GM19351 (cell line): Measurements from ENCODE around the gene PRAF2.

ENCODE experiments used
- ATAC-seq: cut with Tn5 transposase; IDR thresholded peaks from one replicate; pipeline ENCODE4 v1.9.1; 2021; ENCODE audit warnings: mild to moderate bottlenecking, moderate library complexity; ENCODE audit not compliant: unreplicated experiment

The PRAF2 gene

DNA sequence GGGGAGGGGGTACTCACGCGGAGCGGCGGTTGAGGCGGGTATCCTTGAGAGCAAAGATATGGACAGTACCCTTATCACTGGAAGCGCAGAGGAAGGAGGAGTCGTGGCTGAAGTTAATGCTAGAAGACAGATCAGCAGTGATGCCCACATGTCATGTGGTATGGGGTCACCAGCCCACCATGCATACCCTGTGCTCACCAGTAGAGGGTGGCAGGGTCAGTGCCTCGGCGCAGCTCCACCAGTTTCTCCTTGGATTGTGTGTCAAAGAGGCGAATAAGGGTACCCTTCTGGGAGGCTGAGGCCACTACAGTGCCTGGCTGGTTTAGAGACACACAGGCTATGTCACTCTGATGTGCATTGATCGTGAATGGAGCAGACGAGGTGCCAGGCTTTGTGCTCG, 1.5 kb upstream of the PRAF2 start:
- no peak for ATAC-seq

DNA sequence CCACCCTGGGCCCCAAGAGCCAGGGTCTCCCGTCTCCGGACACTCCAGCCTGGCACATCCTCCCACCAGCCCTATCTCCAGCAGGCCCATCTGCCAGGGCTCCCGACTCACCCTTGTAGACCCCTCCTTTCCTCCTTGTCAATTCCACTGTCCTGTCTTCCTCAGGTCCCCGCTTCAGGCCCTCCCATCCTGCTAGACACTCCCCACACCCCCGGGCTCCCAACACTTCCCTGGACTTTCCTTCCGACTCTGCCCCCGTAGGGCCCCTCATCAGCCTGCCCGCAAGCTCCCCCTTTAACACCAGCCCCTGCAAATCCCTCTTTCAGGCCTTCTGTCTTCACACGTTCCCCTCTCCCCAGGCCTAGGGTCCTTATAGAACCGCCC, 1.1 kb downstream of the PRAF2 start:
- no peak for ATAC-seq

DNA sequence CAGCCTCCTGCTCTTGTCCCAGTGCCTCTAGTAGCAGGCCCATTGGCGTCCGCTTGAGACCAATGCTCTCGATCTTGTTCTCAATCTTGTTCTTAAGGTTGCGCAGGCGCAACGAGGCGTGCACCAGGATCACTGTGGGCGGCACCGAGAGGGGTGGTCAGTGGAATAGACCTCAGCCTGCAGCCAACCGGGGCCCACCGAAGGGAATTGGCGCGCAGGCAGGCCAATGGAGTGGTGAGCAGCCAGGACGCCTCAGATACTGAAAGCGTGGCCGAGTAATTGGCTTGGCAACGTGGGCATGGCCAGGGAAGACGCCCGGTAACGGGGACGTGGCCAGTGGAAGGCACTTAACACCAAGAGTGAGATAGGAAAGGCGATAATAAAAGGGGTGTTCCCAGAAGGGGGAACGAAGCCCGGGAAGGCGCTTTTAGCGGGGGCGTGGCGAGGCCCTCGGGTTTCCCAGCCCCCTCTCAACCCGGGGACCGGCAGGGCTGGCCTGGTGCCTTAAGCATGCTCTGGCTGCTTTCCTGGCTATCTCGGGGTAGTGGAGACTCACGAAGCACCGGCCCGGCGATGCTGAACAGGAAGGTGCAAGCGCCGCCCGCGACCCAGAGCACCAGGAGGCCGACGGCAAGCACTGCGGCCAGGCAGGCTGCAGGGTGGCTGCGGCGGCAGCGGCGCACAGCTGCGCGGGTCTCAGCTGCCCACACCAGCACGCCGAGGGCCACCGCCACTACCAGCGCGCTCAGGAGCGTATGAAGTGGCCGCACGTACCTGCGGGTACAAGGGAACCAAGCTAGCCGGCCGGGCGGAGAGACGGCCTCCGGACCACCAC, 1.7 kb downstream of the PRAF2 start:
- ATAC-seq = no peak

DNA sequence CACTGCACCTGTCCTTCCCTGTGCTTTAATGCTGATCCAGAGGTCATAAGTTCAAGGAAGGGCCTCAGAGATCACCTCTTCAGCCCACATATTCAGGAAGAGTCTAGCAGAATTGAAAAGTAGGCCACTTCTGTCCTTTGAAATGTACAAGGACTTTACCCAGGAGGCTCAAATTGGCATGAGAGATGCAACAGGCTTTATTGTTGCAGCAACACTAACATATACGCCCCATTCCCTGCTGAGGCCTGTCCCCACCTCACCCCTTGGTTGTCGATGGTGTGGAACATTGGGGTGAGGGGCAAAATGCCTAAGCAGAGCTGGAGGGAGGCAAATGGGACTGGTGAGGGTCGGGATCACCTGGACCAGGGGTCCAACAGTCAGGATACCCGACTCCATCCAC, 2.8 kb downstream of the PRAF2 start:
- no peak for ATAC-seq

DNA sequence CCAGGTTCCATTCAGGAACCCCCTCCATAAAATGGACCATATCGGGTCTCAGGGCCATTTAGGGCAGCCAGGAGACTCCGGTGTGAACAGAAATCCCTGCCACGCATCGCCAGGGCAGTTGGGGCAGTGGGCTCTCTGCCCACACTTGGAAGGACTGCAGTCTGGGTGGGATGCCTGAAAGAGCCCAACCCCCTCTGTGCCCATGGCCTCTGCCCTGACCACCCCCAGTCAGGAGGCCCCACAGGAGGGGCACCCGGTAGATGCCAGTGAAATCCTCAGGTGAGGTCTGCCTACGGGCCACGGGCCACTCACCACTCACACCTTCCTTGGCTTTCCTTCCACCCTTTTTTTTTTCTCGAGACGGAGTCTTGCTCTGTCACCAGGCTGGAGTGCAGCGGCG, 4.8 kb downstream of the PRAF2 start:
- ATAC-seq = no peak

DNA sequence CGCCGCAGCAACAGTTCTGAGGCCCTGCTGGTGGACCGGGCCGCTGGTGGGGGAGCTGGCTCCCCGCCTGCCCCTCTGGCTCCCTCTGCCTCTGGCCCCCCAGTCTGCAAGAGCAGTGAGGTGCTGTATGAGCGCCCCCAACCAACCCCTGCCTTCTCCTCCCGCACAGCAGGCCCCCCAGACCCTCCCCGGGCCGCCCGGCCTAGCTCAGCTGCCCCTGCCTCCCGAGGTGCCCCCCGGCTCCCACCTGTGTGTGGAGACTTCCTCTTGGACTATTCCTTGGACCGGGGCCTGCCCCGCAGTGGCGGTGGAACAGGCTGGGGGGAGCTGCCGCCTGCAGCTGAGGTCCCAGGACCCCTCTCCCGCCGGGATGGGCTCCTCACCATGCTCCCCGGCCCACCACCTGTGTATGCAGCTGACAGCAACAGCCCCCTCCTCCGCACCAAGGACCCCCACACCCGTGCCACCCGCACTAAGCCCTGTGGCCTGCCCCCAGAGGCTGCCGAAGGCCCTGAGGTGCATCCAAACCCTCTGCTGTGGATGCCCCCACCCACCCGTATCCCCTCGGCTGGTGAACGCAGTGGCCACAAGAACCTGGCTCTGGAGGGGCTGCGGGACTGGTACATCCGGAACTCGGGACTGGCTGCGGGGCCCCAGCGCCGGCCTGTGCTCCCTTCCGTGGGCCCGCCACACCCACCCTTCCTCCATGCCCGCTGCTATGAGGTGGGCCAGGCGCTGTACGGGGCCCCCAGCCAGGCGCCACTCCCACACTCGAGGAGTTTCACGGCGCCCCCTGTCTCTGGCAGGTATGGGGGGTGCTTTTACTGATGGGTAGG, 6.3 kb downstream of the PRAF2 start:
- no peak for ATAC-seq

DNA sequence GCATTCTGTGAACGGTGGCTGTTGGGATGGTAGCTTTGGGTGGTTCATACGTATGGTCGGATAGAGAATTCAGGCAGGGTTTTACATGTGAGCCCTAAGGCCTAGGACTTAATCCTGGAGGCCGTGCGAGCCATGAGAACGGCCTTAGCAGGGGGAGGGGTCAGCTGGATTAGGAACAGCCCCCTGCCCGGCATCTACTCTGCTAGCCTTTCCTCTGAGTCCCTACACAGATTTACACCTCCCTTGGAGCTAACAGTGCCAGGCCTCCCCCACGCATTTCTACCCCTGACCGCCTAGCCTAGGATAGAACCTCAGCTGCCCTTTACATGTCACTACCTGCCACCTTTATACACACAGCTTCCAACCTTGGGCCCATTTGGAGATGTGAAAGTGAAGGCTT, 7.1 kb downstream of the PRAF2 start:
- ATAC-seq = no peak

DNA sequence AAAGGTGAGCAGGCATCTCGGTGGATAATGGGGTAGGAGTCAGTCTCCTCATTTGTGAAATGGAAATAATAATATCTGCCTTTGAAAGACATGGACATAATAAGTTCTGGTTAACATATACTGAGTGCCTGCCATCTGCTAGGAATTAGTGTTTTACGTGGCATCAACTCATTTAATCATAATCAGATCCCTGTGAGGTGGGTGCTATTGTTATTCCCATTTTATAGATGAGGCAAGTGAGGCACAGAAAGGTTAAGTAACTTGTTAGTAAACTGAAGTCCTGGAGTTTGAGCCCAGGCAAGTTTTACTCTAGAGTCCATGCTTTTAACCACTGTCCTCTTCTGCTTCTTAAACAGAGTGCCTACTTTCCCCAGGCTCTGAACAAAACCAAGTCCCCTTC, 7.5 kb downstream of the PRAF2 start:
- no peak for ATAC-seq

DNA sequence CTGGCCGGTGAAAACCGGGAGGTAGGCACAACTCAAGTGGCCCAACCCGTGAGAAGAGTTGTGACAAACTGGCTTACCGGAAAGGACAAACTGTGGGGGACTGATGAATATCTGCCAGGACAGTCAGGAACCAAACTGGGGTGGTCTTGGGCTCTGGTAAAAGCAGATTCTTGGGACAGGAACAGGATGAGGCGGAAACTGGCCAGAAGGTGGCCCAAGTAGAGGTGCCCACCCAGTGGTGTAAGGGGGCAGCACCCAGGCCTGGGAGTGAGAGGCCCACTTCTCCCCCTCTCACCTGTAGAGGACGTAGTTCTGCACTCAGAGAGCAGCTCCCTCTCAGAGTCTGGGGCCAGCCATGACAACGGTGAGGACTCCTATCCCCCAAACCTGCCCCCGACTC, 9.1 kb downstream of the PRAF2 start:
- ATAC-seq = no peak

DNA sequence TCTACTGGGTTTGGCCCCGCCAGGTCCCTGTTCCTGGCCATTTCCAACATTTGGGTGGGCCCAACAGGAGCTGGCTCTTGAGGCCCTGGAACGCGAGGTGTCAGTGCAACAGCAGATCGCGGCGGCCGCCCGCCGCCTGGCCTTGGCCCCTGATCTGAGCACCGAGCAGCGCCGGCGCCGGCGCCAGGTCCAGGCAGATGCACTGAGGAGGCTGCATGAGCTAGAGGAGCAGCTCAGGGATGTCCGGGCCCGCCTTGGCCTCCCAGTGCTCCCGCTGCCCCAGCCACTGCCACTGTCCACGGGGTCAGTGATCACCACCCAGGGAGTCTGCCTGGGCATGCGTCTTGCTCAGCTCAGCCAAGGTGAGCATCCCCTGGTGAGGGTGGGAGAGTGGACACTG, 9.5 kb downstream of the PRAF2 start:
- ATAC-seq = no peak

DNA sequence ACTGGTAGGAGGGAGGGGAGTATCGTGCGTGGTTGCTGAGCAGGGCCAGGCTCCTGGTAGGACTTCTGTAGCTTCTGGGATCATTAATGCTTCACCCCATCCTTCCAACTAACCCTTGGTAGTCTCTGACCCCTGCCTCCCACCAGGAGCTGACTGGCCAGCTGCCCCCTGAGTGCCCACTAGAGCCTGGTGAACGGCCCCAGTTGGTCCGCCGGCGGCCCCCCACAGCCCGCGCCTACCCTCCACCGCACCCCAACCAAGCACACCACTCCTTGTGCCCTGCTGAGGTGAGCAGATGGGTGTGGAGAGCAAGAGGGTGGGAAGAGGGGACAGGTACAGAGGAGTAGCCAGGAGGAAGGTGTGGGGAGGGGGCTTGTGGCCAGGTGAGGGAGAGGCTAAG, 10.1 kb downstream of the PRAF2 start:
- ATAC-seq = no peak

DNA sequence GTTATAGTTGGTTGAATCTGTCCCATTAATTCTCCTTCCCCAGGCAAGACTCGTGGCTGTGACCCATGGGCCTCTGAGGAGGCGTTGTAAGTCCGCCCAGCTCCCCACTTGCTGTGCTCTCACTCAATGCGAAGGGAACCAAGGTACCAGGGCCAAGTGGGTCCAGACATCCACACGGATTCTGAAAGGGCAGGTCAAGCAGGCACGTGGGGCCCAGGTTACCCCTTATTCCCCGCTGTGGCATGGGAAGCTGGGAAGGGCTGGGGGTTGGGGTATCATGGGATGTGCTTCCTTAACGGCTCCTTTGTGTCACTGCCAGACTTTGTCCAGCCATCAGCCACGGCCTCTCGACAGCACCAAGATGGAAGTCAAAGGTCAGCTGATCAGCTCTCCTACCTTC, 11.9 kb downstream of the PRAF2 start:
- ATAC-seq = no peak

DNA sequence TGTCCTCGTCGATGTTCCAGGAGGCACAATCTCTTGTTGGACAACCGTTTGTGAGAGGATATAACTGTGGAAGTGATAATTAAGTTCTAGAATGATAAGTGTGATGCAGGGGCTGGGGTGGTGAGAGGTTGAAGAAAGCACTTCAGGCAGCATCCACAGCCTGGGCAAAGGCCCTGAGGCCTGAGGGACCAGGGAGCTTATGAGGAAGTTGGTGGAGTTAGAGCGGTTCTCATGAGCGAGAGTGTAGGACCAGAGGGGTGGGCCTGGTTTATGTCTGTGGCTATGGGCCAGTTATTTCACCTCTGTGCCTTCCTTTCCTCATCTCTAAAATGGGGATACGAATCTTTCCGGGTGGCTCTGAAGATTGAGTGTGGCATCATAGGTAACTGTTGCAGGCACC, 12.3 kb downstream of the PRAF2 start:
- ATAC-seq = no peak

DNA sequence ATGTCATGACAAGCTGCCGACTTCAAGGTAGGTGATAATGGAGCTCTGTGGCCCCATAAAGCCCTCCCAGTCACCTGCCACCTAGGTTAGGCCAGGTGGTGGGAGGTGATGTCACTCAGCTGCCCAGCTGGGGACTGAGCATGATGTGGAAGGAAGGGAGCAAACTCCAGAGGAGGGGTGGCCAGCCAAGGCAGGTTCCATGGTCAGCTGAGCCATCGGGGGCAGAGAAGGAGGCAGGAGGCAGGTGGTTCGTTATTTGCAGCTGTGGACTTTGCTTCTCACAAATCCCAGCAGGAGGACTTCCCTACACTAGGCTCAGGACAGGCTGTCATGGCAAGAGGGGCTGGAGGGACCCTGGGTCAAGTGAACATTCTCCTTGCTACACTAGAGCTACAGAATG, 12.9 kb downstream of the PRAF2 start:
- ATAC-seq = no peak

DNA sequence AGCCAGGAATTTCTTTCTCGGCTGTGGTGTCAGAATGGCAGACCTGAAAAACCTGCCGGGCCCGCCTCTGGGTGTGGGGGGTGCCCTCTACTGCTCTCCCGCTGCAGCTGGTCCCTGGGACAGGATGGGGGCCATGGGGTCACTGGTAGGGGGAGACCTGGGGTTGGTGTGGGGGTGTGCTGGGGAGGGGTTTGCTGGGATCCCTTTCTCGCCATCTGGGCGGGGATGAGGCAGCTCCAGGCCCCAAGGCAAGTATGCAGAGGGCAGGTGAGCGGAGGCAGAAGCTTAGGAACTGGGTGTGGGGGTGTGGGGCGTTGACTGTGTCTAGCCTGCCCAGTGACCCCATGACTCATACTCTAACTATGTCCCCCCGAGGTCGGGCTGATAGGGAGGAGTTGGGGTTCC, 14.1 kb downstream of the PRAF2 start:
- no peak for ATAC-seq

DNA sequence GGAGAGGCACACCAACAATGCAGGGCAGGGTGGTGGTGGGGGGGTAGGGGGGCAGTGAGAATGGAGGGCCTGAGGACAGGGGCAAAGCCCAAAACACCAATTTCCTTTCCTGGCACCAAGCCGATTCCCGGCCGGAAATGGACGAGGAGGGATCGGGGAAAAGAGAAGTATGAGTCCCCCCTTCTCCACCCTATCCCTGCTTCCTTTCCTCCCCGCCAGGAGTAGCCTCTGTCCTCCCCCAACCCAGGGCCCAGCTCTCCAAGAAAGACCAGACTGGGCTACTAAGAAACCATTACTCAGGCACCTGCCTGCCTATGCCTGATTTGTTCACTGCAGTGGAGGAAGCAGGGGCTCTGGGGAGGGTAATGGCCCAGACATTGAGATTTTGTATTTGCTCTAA, 14.6 kb downstream of the PRAF2 start:
- ATAC-seq = no peak

DNA sequence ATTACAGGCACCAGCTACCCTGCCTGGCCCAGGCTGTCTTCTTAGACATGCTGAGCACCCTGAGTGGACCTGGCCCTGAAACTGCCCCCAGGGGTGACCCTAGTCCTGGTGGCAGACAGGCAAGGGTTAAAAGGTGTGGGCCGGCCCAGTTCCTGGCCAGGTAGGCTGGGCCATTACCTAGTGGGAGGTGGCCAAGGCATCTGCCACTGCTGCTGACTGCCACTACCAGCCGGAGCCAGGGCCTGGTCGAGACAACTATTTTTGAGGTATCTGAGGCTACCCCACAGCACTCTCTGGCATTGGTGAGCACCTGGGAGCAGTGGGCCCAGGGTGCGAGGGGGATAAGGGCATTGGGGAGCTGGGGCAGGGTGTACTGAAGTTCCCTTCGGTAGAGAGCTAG, 15.0 kb downstream of the PRAF2 start, which contains the start of gene CCDC120:
Gene CCDC120 (plus strand): TSS at position 206 of the 400 bp plus-strand sequence. CDS start 3,043 bp downstream, outside the sequence.
- no peak for ATAC-seq

DNA sequence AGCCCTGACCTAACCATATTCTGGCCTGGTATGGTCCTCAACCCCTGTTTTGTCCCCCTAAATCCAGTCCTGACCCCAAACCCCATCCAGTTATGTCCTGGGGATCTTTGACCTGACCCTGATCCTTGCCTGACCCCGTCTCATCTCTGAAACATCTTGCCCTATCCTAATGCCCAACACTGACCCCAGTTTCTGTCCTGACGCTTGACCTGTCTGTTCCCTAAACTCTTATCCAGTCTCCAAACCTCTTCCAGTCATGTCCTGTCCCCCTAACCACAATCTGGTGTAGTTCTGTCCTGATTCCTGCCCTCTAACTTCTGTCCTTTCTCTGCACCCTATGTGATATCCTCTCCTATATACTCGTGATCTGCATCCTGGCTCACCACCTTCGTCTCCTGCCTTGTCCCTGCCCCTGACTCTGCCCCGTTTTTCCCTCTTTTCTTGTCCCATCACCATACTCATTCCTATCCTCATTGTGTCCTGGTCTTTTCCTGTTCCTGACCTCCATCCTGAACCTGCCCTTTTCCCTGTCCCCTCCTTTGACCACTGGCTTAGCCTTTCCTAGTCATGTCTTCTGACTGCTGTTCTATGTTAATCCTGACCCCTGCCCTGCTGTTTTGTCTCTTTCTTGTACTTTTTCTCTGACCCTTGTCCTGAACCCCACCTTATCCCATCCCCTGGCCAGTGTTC, 19.6 kb downstream of the PRAF2 start:
- ATAC-seq = no peak

DNA sequence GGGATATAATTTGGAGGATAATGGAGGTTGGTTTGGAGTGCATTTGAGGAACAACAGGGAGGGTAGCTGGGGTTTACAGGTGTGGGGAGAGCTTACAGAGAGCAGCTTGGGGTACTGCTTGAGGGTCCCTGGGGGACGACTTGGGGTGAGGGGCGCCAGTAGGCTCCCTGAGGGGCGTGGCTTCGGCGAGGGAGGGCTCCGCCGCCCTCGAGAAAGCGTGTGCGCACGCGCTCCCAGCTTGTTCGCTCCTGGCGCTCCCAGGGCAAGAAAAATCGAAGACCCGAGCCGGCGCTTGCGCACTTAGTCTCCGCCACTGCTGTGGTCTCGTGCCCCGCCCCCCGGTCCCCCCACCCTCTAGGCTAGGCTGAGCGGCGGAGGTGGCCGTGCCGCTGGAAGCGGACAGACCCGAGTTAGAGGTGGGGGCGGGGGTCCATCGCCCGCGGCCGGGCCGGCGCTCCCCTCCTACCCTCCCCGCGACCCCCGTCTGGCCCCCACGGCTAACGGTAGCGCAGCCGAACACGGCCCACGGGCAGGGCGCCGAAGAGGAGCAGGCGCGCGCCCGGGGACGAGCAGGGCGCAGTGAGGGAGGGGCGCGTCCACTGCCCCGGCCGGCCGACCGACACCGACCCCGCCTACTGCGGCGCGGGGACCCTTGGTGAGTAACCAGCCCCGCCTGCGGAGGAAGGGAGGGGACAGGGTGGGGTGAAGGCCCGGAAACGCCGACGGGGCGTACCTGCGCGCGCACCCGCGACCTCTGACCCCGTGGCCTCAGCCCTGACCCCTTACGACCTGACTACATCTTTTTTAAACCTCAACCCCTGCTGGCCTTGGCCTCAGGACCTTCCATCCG, 20.4 kb downstream of the PRAF2 start:
- peak; percentile 63 for ATAC-seq

DNA sequence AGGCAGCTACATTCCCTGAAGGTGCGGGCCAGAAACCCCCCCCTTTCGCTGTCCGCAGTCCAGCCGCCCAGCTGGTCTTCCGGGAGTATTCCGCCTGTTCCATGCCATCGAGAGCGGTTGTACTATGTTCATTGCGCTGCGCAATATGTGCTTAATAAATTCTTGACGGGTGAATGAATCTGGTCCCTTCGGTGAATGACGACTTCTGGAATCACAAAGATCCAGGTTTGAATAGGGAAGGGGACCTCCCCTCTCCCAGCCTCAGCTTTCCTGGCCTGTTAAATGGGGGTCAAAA, 29.9 kb downstream of the PRAF2 start:
- no peak for ATAC-seq
